ENCODE data around the gene ATL2. TPM values are rescaled to one million over a fixed set of nuclear protein-coding genes. Genes with fewer than 3 reads are reported as not detected.
"Not testable (repeated sequence)": the region's sequence is repeated elsewhere in the genome, so short reads cannot be mapped to it uniquely, and the experiment has no call there.

The ATL2 gene
- total RNA-seq, 1 donor = 44.2 TPM

- DNase-seq (ENCODE audit: low read depth) = no peak
- no peak overlapping the region for H3K4me3 ChIP-seq (ENCODE audit: low read depth, low read length)
- no peak for TF ChIP-seq CTCF (IDR thresholded peaks at IDR 0.05; ENCODE audit: insufficient read depth, low read length)
Measured at GRCh38 chr2:38336621-38337020, 40.5 kb downstream of the ATL2 start.

GRCh38 chr2:38330754-38331153 is 46.3 kb downstream of the ATL2 start:
- H3K4me3 ChIP-seq (ENCODE audit: low read depth, low read length) = no peak overlapping the region
- DNase-seq (ENCODE audit: low read depth) = no peak
- TF ChIP-seq CTCF (IDR thresholded peaks at IDR 0.05; ENCODE audit: insufficient read depth, low read length) = no peak

GRCh38 chr2:38327580-38327979 is 49.5 kb downstream of the ATL2 start:
- no peak for DNase-seq (ENCODE audit: low read depth)
- no peak for TF ChIP-seq CTCF (IDR thresholded peaks at IDR 0.05; ENCODE audit: insufficient read depth, low read length)
- no peak overlapping the region for H3K4me3 ChIP-seq (ENCODE audit: low read depth, low read length)

GRCh38 chr2:38323623-38324022 is 53.5 kb downstream of the ATL2 start:
- no peak overlapping the region for H3K4me3 ChIP-seq (ENCODE audit: low read depth, low read length)
- DNase-seq (ENCODE audit: low read depth) = no peak
- no peak for TF ChIP-seq CTCF (IDR thresholded peaks at IDR 0.05; ENCODE audit: insufficient read depth, low read length)

GRCh38 chr2:38322224-38322914 is 54.7 kb downstream of the ATL2 start:
- no peak for TF ChIP-seq CTCF (IDR thresholded peaks at IDR 0.05; ENCODE audit: insufficient read depth, low read length)
- no peak overlapping the region for H3K4me3 ChIP-seq (ENCODE audit: low read depth, low read length)
- no peak for DNase-seq (ENCODE audit: low read depth)

- DNase-seq (ENCODE audit: low read depth); H3K4me3 ChIP-seq (ENCODE audit: low read depth, low read length): not testable (repeated sequence)
Measured at GRCh38 chr2:38319240-38319639, 57.8 kb downstream of the ATL2 start.

- TF ChIP-seq CTCF (IDR thresholded peaks at IDR 0.05; ENCODE audit: insufficient read depth, low read length) = no peak
- no peak overlapping the region for H3K4me3 ChIP-seq (ENCODE audit: low read depth, low read length)
- DNase-seq (ENCODE audit: low read depth) = no peak
Measured at GRCh38 chr2:38317725-38318124, 59.3 kb downstream of the ATL2 start.

All from fibroblast of the aortic adventitia (primary cell).